HG02840 (cell line): ENCODE measurements around the gene MBP.

Experiments
- ATAC-seq: cut with Tn5 transposase; IDR thresholded peaks from one replicate; pipeline ENCODE4 v1.9.1; 2021; ENCODE audit warnings: mild to moderate bottlenecking, moderate library complexity, moderate number of reproducible peaks; ENCODE audit not compliant: unreplicated experiment, low FRiP score

Gene MBP

GRCh38 chr18:77054606-77055428, 77.8 kb downstream of the MBP start:
- peak; percentile 85 for ATAC-seq

GRCh38 chr18:77054288-77054605, 78.3 kb downstream of the MBP start:
- ATAC-seq = no peak

- no peak for ATAC-seq
These were observed 78.8 kb downstream of the MBP start for GRCh38 chr18:77053616-77054287.

GRCh38 chr18:77052983-77053309, 79.6 kb downstream of the MBP start:
- ATAC-seq = no peak

GRCh38 chr18:77052297-77052982, 80.1 kb downstream of the MBP start:
- no peak for ATAC-seq

GRCh38 chr18:77051581-77052296, 80.8 kb downstream of the MBP start:
- no peak for ATAC-seq

GRCh38 chr18:77049938-77050337, 82.6 kb downstream of the MBP start:
- ATAC-seq = no peak

GRCh38 chr18:77047803-77048419, 84.7 kb downstream of the MBP start:
- ATAC-seq = no peak

- no peak for ATAC-seq
These were observed 85.6 kb downstream of the MBP start for GRCh38 chr18:77046994-77047393.

GRCh38 chr18:77046409-77046808, 86.2 kb downstream of the MBP start:
- ATAC-seq = no peak

GRCh38 chr18:77045677-77046076, 86.9 kb downstream of the MBP start:
- no peak for ATAC-seq

GRCh38 chr18:77044866-77045664, 87.5 kb downstream of the MBP start:
- no peak for ATAC-seq

- no peak for ATAC-seq
These were observed 88.9 kb downstream of the MBP start for GRCh38 chr18:77043541-77044280.

- ATAC-seq = no peak
These were observed 90.0 kb downstream of the MBP start for GRCh38 chr18:77042583-77042982.

- ATAC-seq = no peak
These were observed 93.1 kb downstream of the MBP start for GRCh38 chr18:77039196-77040130.

- no peak for ATAC-seq
These were observed 94.3 kb downstream of the MBP start for GRCh38 chr18:77038182-77038858.

GRCh38 chr18:77037567-77037966, 95.0 kb downstream of the MBP start:
- no peak for ATAC-seq
